Measurements from ENCODE around the gene FBXO22.
"Not testable (repeated sequence)": the region's sequence is repeated elsewhere in the genome, so short reads cannot be mapped to it uniquely, and the experiment has no call there.

FBXO22 gene

DNA sequence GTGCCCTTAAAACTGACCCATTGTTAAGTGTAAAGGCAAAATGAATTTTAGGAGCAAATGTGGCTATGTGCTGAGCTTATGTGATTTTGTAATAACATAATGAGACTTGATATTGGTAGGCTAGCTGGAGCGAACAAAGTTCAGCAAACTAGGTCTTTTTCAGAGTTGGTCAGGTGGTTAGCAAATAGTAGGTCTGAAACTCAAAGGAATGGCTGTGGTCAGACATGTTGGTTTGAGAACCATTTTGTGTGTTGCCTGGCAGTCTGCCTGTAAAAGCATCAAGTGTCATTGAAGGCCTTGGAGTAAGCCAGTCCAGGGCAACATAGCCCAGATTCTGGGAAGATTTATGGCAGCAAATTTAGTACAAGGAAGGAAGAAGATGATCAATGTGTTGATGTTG, 16.4 kb downstream of the FBXO22 start:
- no peak for DNase-seq (ENCODE audit: low read depth in 2 of 2)

DNA sequence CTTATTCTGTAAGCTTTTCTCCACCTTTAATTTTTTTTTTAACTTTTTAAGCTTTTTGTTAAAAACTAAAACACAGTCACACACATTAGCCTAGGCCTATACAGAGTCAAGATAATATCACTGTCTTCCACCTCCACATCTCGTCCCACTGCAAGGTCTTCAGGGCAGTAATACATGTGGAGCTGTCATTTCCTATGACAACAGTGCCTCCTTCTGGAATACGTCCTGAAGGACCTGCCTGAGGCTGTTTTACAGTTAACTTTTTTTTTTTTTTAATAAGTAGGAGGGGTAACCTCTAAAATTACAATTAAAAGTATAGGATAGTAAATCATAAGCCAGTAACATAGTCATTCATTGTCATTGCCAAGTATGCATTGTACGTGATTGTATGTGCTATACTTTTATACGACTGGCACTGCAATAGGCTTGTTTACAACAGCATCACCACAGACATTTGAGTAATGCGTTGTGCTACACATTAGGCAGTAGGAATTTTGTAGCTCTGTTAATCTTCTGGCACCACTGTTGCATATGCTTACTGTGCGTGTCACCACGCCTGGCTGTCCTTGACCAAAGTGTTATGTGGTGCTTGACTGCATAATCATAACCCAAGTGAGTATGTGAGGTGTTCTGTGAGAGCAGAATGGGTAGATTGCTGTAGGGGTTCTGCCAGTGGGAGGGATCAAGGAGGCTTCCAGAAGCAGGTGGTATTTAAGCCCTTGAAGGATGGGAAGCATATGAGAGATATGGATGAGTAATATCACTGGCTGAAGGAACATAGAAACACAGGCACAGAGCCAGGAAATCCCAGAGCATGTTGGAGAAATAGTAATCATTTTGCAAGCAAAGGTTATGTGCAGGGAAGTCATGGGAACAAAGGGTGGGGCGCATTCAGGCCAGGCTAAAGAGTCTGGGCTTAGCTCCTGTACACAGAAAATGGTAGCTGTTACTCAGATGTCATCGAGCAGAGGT, 18.3 kb downstream of the FBXO22 start:
- DNase-seq (ENCODE audit: low read depth in 2 of 2): no peak

GRCh38 chr15:75923756-75924155, 20.1 kb downstream of the FBXO22 start:
- no peak for DNase-seq (ENCODE audit: low read depth in 2 of 2)

DNA sequence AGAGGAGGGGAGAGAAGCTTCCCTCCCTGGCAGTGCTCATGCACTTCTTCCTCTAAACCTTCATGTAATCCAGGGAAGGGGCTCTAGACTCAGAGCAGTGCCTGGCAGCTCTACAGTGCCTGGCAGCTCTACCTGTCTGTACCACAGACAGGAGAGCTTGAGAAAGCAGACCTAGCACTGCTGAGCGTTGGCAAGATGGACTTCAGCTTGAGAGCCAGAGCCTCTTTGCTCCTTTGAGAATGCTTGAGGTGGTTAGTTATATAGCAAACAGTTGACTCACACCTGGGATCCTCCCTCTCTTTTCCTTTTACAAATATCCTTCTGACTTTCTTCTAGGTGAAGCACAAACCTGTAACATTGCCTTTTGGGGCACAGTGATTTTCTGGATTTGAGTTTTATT, 20.9 kb downstream of the FBXO22 start:
- DNase-seq (ENCODE audit: low read depth in 2 of 2): no peak

GRCh38 chr15:75925440-75925839, 21.8 kb downstream of the FBXO22 start:
- no peak for DNase-seq (ENCODE audit: low read depth in 2 of 2)

DNA sequence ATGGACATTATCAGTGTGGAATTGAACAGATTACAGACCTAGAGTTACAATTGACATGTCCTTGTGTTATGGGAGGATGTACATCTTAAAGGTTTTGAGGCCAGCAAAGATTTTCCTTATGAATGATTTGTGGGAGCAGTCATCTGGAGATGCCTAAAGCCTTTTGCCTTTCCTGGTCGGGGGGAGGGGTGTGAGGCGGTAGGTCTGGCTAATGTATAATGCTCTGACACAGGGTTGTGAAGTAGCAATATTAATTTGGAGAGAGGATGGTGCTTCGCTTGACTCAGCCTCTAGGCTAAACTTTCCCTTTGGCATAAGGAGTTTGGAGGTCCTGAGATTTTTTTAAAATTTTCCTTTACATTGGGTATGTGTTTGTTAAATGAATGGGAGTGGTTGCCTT, 23.3 kb downstream of the FBXO22 start:
- DNase-seq (ENCODE audit: low read depth in 2 of 2): no peak

GRCh38 chr15:75927601-75928000, 23.9 kb downstream of the FBXO22 start:
- DNase-seq (ENCODE audit: low read depth in 2 of 2): no peak

- no peak for DNase-seq (ENCODE audit: low read depth in 2 of 2)
Measured at GRCh38 chr15:75928680-75929608, 25.3 kb downstream of the FBXO22 start.

DNA sequence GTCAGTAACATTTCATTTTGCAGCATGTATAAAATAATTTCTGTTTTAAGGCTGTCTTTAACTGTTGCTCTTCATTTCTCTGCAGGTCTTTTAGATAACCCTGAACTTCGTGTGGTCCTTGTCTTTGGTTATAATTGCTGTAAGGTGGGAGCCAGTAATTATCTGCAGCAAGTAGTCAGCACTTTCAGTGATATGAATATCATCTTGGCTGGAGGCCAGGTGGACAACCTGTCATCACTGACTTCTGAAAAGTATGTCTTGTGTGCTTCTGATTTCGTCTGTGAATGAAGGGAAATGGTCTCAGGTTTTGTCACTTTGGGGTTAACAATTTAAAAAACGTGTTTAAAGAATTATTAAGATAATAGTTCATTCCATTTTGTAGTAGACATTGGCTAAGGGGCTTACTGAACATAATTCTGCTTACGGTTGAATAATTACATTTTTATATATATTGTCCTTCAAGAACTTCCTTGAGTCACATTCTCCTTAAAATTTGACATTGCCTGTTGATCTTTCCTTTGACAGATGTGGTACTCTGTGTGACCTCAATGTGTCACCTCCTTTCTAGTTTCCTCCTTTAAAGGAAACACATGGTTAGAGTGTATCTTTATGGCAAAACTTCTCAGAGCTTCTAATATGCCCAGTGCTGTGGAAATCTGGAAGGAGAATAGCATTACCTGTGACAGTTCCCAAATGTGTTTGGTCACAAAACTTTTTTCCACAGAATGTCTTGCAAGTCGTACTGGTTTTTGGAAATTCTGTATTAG, 26.3 kb downstream of the FBXO22 start:
- DNase-seq (ENCODE audit: low read depth in 2 of 2): no peak

DNA sequence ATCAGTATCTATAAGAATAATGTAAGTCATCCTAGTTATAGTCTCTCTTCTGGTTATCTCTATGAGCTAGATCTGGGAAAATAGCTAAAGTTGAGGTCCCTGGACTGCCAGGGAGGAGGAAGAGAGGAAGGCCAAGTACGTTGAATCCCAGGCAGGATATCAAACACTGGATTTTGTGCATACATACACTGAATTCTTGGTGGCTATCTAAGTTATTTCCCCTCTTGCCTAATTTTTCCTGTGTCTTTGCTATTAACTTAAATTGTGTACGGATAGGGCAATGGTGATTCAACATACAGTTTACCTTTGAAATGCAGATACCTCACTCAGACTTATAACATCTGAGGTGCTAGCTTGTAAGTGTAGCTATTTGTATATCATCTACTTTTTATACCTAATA, 27.2 kb downstream of the FBXO22 start:
- DNase-seq (ENCODE audit: low read depth in 2 of 2): no peak

DNA sequence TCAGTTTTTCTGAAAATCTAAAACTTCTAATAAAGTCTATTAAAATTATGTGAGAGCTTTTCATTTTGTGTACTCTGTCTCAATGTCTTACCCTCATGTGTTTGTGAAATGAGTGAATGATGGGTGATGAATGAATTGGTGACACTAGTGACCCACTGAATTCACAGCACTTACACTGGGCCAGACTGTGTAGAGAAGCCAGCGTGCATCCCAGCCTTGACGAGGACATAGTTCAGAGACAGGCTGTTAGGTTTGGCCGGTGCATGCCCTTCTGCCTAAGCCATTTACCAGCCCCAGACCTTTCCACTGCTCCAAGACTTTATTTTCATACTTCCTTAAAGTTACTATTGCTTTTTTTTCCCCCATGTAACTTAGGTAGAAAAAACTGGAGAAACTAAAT, 38.8 kb downstream of the FBXO22 start:
- no peak for DNase-seq (ENCODE audit: low read depth in 2 of 2)

- no peak for DNase-seq (ENCODE audit: low read depth in 2 of 2)
Measured at GRCh38 chr15:75943246-75943645, 39.6 kb downstream of the FBXO22 start.

GRCh38 chr15:75943713-75944215, 40.1 kb downstream of the FBXO22 start:
- no peak for DNase-seq (ENCODE audit: low read depth in 2 of 2)

- DNase-seq (ENCODE audit: low read depth in 2 of 2): no peak
Measured at GRCh38 chr15:75945953-75946352, 42.3 kb downstream of the FBXO22 start.

DNA sequence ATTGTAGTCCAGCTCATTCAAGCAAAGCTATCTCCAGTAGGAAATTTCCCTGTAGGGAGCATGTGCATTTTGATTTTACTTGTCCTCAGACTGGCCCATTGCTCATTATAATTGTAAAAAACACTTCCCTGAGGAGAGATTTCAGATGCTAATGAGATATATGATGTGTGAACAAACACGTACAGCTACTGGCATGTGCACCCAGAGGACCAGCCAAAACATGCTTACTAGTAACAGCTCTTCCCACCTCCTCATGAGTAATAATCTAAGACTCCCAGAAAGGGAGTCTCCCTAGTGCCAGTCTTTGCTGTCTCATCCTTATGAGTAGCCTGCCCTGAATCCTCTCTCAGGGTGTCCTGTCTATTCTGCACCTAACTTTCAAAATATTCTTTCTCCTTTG, 43.4 kb downstream of the FBXO22 start:
- no peak for DNase-seq (ENCODE audit: low read depth in 2 of 2)

DNA sequence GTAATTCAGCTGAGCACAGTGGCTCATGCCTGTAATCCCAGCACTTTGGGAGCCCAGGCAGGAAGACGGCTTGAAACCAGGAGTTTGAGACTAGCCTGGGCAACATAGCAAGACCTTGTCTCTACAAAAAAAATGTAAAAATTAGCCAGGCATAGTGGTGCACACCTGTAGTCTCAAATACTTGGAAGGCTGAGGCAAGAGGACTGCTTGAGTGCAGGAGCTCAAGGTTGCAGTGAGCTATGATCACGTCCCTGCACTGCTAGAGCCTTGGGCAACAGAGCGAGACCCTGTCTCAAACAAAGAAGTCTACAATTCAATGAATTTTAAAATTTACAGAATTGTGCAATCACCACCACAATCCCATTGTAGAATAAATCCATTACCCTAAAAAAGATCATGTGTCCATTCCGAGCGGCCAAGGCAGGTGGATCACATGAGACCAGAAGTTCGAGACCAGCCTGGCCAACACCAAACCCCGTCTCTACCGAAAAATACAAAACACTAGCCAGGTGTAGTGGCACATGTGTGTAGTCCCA, 45.2 kb downstream of the FBXO22 start:
- DNase-seq (ENCODE audit: low read depth in 2 of 2): no peak

DNA sequence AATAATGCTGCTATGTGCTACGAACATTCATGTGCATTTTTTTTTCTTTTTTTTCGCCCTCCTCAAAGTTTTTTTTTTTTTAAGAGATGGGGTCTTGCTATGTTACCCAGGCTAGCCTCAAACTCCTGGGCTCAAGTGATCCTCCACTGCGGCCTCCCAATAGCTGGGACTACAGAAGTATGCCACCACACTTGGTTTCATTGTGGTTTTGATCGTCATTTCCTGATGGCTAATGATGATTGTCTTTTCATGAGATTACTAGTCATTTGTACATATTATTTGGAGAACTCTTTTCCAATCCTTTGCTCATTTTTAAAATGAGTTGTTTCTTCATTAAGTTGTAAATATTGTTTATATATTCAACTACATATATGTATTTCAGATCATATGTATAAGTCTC, 48.8 kb downstream of the FBXO22 start:
- no peak for DNase-seq (ENCODE audit: low read depth in 2 of 2)

DNA sequence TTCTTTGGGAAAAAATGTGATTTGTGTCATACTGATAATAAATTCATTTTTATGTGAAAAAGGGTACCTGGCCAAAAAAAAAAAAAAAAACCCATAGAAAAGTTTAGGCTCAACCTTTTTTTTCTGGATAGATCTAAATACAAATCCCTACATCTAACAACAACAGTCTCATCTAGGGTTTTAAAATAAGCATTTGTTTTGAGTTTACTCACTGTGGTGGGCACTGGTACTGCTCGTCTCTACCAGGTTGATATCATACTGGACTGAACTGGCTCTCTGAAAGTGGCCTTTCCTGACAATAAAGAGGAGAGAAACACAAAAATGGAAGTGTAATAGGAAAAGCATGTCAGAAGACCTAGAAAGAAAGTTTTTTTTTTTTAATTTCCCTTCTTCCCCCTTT, 52.0 kb downstream of the FBXO22 start:
- no peak for DNase-seq (ENCODE audit: low read depth in 2 of 2)

DNA sequence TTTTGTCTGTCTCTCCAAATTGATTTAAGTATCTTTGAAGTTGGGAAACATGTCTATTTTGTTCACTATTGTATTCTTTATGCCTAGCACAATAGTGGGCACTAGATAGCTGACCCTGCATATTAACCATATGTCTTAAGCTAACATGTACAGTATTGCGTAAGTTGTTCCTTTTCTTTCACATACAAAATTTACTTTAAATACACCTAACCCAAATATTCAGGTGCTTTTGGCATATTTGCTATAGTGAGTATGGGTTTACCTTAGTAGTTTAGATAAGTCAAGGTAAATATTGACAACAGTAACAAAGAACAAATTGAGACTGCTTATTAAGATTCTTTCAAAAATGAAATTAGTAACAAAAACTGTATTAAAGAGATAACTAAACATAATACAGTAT, 57.7 kb downstream of the FBXO22 start:
- DNase-seq (ENCODE audit: low read depth in 2 of 2): no peak

DNA sequence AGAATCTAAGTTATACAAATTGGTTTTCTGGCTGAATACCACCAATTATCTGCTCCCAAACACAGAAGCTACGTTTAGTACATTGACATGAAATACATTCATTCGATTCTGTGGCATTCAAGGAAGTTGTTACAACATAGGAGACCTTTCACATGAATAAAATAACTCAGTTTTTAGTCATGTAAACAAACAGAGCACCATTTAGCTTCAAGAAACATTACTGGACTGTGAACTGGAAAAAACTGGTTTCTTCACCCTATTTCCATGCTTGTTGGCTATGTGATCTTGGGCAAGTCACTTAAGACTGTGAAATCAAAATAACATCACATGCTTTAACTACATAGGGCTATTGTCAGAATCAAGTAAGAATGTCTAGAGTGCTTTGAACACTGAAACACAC, 62.4 kb downstream of the FBXO22 start:
- DNase-seq (ENCODE audit: low read depth in 2 of 2): no peak

GRCh38 chr15:75976766-75977165, 73.1 kb downstream of the FBXO22 start:
- not testable (repeated sequence) for DNase-seq (ENCODE audit: low read depth in 2 of 2)

All from stimulated activated CD8-positive, alpha-beta memory T cell treated with anti-CD3 and anti-CD28 coated beads, Interleukin-7, amount 100 ng/mL, for 4 hours (primary cell).